ENCODE results near the gene SPRN.

- TF ChIP-seq POLR2A (IDR thresholded peaks at IDR 0.05): peak in 1 of 4 donors; percentile 9
- no peak for TF ChIP-seq CTCF (IDR thresholded peaks at IDR 0.05)
Measured at GRCh38 chr10:133388973-133389818, 35.2 kb downstream of the SPRN start.

Measured in upper lobe of left lung (tissue), 4 donors.